Measurements from ENCODE around the gene HSPB7.
"Not testable (repeated sequence)": the region's sequence is repeated elsewhere in the genome, so short reads cannot be mapped to it uniquely, and the experiment has no call there.

The HSPB7 gene

GRCh38 chr1:16022393-16022792, 4.5 kb upstream of the HSPB7 start:
- no peak for DNase-seq (ENCODE audit: low read depth in 2 of 2)

- DNase-seq (ENCODE audit: low read depth in 2 of 2) = no peak
These were observed 3.8 kb upstream of the HSPB7 start, which contains the start of gene CLCNKA for GRCh38 chr1:16021681-16022080. Gene CLCNKA (plus strand): TSS chr1:16022036. CDS start chr1:16022620, 584 bp downstream.

GRCh38 chr1:16020878-16021277, 3.0 kb upstream of the HSPB7 start:
- DNase-seq (ENCODE audit: low read depth in 2 of 2) = not testable (repeated sequence)

GRCh38 chr1:16020325-16020724, 2.5 kb upstream of the HSPB7 start:
- DNase-seq (ENCODE audit: low read depth in 2 of 2) = no peak

GRCh38 chr1:16019644-16020277, 1.9 kb upstream of the HSPB7 start:
- no peak for DNase-seq (ENCODE audit: low read depth in 2 of 2)

- no peak for DNase-seq (ENCODE audit: low read depth in 2 of 2)
These were observed 1.2 kb upstream of the HSPB7 start for GRCh38 chr1:16018749-16019643.

GRCh38 chr1:16018308-16018707, 465 bp upstream of the HSPB7 start:
- no peak for DNase-seq (ENCODE audit: low read depth in 2 of 2)

- DNase-seq (ENCODE audit: low read depth in 2 of 2) = no peak
These were observed 775 bp downstream of the HSPB7 start for GRCh38 chr1:16017076-16017460.

GRCh38 chr1:16015960-16016901, 1.6 kb downstream of the HSPB7 start:
- DNase-seq (ENCODE audit: low read depth in 2 of 2) = no peak

GRCh38 chr1:16015491-16015890, 2.4 kb downstream of the HSPB7 start:
- DNase-seq (ENCODE audit: low read depth in 2 of 2) = no peak

GRCh38 chr1:16014509-16015482, 3.0 kb downstream of the HSPB7 start:
- no peak for DNase-seq (ENCODE audit: low read depth in 2 of 2)

GRCh38 chr1:16013908-16014258, 4.0 kb downstream of the HSPB7 start:
- no peak for DNase-seq (ENCODE audit: low read depth in 2 of 2)

GRCh38 chr1:16013220-16013907, 4.5 kb downstream of the HSPB7 start:
- DNase-seq (ENCODE audit: low read depth in 2 of 2) = peak; percentile 23 to 35

GRCh38 chr1:16012590-16013219, 5.1 kb downstream of the HSPB7 start:
- DNase-seq (ENCODE audit: low read depth in 2 of 2) = peak; percentile 14 to 35

GRCh38 chr1:16011936-16012589, 5.8 kb downstream of the HSPB7 start:
- no peak for DNase-seq (ENCODE audit: low read depth in 2 of 2)

- no peak for DNase-seq (ENCODE audit: low read depth in 2 of 2)
These were observed 7.0 kb downstream of the HSPB7 start for GRCh38 chr1:16010837-16011236.

- no peak for DNase-seq (ENCODE audit: low read depth in 2 of 2)
These were observed 8.2 kb downstream of the HSPB7 start for GRCh38 chr1:16009678-16010077.

GRCh38 chr1:16009030-16009460, 8.8 kb downstream of the HSPB7 start:
- peak; percentile 60 to 80 for DNase-seq (ENCODE audit: low read depth in 2 of 2)

GRCh38 chr1:16007671-16008341, 10.0 kb downstream of the HSPB7 start:
- no peak for DNase-seq (ENCODE audit: low read depth in 2 of 2)

Data from stimulated activated CD4-positive, alpha-beta T cell treated with anti-CD3 and anti-CD28 coated beads, Interleukin-4, amount 100 ng/mL, for 48 hours (primary cell).